GM12872 (cell line): ENCODE data around the gene SPINK8.

Source experiments
- TF ChIP-seq, protein P1 (sequence below): IDR thresholded peaks from 3 replicates; pipeline ENCODE4 v1.5.1; 2011; ENCODE audit warnings: low read depth, mild to moderate bottlenecking, low read length, moderate library complexity; ENCODE audit not compliant: insufficient read depth

Gene SPINK8

DNA sequence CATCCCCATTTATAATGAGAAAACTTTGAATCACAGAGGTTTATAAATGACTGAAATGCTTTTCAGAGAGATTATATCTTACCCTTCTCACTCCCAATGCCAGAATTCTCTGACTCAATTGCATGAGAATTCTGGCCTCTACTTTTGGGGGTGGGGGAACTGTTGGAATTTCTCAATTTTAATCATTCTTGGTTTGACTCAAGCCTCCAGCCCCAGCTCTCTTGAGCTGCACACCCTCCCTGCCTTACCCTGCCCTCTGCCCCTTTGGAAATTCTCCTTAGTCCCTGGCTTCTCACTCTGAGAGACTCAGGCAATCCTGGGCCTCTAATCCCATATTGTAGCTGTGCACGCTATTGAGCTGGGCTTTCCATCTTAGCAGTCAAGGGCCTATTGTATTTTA is 48.3 kb downstream of the SPINK8 start:
- TF ChIP-seq, protein P1, sequence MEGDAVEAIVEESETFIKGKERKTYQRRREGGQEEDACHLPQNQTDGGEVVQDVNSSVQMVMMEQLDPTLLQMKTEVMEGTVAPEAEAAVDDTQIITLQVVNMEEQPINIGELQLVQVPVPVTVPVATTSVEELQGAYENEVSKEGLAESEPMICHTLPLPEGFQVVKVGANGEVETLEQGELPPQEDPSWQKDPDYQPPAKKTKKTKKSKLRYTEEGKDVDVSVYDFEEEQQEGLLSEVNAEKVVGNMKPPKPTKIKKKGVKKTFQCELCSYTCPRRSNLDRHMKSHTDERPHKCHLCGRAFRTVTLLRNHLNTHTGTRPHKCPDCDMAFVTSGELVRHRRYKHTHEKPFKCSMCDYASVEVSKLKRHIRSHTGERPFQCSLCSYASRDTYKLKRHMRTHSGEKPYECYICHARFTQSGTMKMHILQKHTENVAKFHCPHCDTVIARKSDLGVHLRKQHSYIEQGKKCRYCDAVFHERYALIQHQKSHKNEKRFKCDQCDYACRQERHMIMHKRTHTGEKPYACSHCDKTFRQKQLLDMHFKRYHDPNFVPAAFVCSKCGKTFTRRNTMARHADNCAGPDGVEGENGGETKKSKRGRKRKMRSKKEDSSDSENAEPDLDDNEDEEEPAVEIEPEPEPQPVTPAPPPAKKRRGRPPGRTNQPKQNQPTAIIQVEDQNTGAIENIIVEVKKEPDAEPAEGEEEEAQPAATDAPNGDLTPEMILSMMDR, result no peak

DNA sequence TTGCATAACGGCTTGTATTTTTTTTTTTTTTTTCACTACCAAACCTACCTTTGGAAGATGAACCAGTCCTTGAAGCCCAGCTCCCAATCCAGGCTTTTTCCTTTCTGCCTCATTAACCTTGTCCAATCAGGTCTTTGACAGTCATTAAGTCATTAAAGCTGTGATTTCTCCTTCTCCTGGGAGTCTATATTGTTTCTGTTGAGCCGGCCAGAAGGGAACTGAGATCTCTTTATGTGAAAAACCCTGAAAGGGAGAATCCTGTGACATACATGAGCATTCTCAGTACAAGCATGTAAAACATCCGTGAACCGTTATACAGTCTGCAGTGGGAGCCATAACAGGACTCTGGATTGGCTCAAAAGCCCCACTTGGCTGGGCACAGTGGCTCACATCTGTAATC is 52.6 kb downstream of the SPINK8 start:
- TF ChIP-seq, protein P1, result no peak

DNA sequence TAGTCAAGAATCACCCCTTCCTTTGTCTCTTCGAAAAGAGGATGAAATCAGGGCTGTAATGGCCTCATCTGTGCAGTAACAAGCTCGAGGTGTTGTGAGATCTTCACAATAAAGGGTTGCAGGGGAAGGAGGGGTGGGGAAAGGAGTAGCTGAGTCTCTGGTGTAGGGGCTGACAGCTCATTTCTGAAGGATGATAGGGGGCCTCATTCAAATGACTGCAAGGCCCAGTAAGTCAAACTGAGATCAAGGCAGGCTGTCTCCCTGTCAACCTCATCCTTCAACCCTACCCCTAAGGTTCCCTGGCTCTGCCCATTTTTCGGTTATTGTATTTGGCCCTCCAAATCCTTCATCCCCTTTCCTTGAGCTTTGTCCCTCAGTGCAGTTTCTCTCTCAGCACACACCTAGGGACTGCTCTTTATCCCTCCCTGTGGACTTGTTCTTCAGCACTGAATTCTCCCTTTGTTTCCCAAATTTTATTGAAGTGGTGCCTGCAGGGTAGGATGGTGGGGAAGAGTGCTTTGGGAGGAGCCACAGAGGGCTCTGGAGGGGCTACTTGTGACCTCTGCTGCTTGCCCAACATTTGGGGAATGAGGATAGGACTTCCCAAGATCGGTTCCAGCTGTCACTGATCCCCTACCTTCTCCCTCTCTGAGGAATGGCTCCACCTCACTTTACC is 54.4 kb downstream of the SPINK8 start:
- TF ChIP-seq, protein P1, result no peak

DNA sequence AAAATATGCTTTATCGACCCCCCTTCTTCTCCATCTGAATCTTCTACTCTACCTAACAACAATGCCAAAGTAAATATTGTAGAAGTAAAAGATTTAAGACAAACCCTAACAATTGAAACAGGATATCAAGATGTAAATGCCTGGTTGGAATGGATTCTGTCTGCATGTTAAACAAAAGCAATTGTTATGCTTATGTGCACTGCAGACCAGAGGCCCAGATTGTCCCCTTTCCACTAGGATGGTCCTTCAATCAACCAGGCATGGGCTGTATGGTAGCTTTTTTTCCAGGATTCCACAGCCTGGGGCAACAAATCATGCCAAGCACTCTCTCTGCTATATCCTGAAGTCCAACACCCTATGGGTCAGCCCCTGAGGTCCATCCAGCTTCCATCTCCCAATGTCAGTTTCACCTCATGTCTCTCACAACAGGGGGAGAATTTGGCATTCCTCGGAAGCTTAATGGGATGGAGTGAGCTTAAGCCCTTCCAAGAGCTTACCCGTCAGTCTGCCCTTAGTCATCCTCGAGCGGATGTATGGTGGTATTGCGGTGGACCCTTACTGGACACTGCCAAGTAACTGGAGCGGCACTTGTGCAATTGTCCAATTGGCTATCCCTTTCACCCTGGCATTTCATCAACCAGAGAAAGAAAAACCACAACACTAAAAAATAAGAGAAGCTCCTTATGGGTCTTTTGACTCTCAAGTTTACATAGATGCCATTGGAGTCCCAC is 56.4 kb downstream of the SPINK8 start:
- TF ChIP-seq, protein P1, result no peak

DNA sequence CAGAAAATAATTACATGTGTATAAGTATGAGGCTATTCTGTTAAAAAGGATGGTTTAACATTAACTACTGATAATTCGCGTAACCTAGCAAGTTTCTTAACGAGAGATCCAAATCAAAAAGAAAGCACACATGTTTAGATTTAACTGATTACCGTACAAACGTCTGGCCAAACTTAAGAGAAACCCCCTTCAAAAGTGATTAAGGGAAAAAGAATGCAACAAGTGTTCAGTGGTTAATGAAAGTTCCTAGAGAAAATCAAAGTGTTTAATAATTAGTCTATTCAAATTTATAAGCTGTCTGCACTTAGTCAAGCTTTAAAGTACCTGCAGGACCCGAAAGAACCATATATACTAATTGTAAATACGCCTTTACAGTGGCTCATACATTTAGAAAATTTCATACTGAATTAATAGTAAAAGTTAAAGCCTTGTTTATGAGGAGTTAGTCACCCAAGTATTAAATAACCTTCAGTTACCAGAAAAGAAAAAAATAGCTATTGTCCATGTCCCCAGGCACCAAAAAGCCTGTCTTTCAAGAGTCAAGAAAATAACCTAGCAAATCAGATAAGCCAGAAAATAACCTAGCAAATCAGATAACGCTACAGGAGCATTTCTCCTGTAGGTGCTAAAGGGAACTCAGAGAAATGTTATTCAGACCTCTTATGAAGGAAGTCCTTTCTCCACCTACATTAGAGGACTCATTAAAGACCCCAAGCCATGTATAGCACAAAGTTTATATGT is 58.0 kb downstream of the SPINK8 start:
- TF ChIP-seq, protein P1, result no peak

DNA sequence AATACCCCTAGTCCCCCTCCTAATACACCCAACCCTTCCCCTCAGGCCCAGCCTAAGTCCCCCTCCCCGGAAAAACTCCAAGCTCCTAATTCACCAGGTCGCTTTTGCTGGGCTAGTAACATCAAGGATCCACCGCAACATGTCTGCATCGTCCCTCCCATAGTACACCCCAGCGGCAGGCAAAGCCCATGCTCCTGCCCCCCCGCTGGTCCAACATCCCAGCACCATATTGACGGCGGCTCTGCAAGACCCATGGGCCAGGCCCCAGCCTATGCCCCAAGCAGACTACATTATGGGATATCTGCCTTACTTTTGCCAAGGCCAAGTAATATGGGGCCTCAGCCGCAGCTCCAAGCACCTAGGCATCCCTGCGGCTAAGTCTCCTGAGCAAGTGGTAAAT is 59.0 kb downstream of the SPINK8 start:
- TF ChIP-seq, protein P1, result no peak

DNA sequence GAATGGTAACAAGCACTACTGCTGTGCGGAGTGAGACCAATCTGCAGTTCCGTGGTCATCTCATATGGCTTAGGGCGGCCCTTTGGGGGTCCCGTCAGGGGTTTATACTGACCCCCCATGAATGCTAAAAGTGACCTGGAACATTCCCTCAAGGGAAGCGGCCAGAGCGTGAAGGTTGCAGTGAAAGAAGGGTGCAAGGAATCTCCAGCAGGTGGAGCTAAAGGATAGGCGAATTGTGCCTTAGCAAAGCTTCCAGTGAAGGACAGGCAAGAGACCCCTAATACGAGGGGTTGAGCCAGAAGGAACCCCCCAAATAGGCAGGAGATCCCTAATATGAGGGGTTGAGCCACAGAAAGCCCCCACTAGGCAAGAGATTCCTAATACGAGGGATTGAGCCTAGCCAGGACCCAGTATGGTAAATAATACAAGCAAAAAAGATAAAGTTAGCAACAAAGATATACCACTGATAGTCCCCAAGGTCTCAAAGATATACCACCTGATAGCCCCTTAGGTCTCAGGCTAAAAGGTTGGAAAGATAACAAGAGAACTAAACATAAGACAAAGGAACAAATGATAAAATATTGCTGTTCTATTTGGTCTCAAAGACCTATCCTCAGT is 59.8 kb downstream of the SPINK8 start:
- TF ChIP-seq, protein P1, result peak; percentile 84
